ENCODE measurements around the gene PLEKHA6.

PLEKHA6 gene

GRCh38 chr1:204363335-204364114 is 3.8 kb upstream of the PLEKHA6 start:
- no peaks in the 10 kb centered on the region for H3K9me3 ChIP-seq (ENCODE audit: severe bottlenecking)
- DNase-seq (ENCODE audit: low spot score) (no peak), ATAC-seq (ENCODE audit: low read depth) (peak; percentile 63)
- peak overlapping the region; percentile 15 for H3K4me3 ChIP-seq (ENCODE audit: severe bottlenecking)
- TF ChIP-seq, protein P1, sequence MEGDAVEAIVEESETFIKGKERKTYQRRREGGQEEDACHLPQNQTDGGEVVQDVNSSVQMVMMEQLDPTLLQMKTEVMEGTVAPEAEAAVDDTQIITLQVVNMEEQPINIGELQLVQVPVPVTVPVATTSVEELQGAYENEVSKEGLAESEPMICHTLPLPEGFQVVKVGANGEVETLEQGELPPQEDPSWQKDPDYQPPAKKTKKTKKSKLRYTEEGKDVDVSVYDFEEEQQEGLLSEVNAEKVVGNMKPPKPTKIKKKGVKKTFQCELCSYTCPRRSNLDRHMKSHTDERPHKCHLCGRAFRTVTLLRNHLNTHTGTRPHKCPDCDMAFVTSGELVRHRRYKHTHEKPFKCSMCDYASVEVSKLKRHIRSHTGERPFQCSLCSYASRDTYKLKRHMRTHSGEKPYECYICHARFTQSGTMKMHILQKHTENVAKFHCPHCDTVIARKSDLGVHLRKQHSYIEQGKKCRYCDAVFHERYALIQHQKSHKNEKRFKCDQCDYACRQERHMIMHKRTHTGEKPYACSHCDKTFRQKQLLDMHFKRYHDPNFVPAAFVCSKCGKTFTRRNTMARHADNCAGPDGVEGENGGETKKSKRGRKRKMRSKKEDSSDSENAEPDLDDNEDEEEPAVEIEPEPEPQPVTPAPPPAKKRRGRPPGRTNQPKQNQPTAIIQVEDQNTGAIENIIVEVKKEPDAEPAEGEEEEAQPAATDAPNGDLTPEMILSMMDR (IDR thresholded peaks at IDR 0.05; ENCODE audit: poor library complexity, severe bottlenecking): peak; percentile 96
- H3K36me3 ChIP-seq (ENCODE audit: low read depth): no peaks in the 10 kb centered on the region
- no peak overlapping the region for H3K27ac ChIP-seq (ENCODE audit: poor library complexity, severe bottlenecking)
- H3K4me1 ChIP-seq (ENCODE audit: insufficient read depth, poor library complexity, severe bottlenecking): no peaks in the 10 kb centered on the region
- H3K27me3 ChIP-seq (ENCODE audit: insufficient read depth, poor library complexity, severe bottlenecking): no peaks in the 10 kb centered on the region

- Histone ChIP-seq H3K4me1 (ENCODE audit: insufficient read depth, poor library complexity, severe bottlenecking) (no peaks in the 10 kb centered on the region), H3K36me3 (ENCODE audit: low read depth) (no peaks in the 10 kb centered on the region), H3K9me3 (ENCODE audit: severe bottlenecking) (no peaks in the 10 kb centered on the region), H3K4me3 (ENCODE audit: severe bottlenecking) (no peak overlapping the region), H3K27ac (ENCODE audit: poor library complexity, severe bottlenecking) (no peak overlapping the region), H3K27me3 (ENCODE audit: insufficient read depth, poor library complexity, severe bottlenecking) (no peaks in the 10 kb centered on the region)
- TF ChIP-seq, protein P1 (IDR thresholded peaks at IDR 0.05; ENCODE audit: poor library complexity, severe bottlenecking): no peak
- no peak for ATAC-seq (ENCODE audit: low read depth)
- DNase-seq (ENCODE audit: low spot score): no peak
Measured at GRCh38 chr1:204362984-204363334, 3.2 kb upstream of the PLEKHA6 start.

- H3K4me3 ChIP-seq (ENCODE audit: severe bottlenecking): no peak overlapping the region
- ATAC-seq (ENCODE audit: low read depth) (no peak), DNase-seq (ENCODE audit: low spot score) (no peak)
- no peaks in the 10 kb centered on the region for H3K9me3 ChIP-seq (ENCODE audit: severe bottlenecking)
- no peaks in the 10 kb centered on the region for H3K27me3 ChIP-seq (ENCODE audit: insufficient read depth, poor library complexity, severe bottlenecking)
- H3K36me3 ChIP-seq (ENCODE audit: low read depth): no peaks in the 10 kb centered on the region
- H3K4me1 ChIP-seq (ENCODE audit: insufficient read depth, poor library complexity, severe bottlenecking): no peaks in the 10 kb centered on the region
- H3K27ac ChIP-seq (ENCODE audit: poor library complexity, severe bottlenecking): no peak overlapping the region
- TF ChIP-seq, protein P1 (IDR thresholded peaks at IDR 0.05; ENCODE audit: poor library complexity, severe bottlenecking): no peak
Measured at GRCh38 chr1:204361781-204362180, 2.1 kb upstream of the PLEKHA6 start.

DNA sequence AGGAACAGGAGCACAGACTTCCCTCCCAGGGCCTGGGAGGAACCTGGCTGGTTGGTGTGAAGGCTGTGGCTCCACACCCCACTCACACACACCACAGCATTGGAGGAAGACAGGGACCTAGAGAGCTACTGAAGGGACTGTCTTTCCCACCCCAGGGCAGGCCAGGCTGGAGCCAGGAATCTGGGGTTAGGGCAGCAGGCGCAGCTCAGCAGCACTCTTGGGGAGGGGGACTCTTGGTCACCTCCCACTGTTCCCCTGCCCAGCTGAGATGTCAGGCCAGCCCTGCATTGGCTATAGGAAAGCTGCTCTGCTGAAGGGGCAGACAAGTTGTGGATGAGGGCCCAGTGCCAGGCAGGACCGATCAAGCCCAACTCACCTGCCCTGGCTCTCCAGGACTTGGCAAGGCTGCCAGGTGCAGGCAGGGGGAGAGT is 1.6 kb upstream of the PLEKHA6 start:
- TF ChIP-seq, protein P1 (IDR thresholded peaks at IDR 0.05; ENCODE audit: poor library complexity, severe bottlenecking): no peak
- Histone ChIP-seq H3K27me3 (ENCODE audit: insufficient read depth, poor library complexity, severe bottlenecking) (no peaks in the 10 kb centered on the region), H3K27ac (ENCODE audit: poor library complexity, severe bottlenecking) (no peak overlapping the region), H3K4me1 (ENCODE audit: insufficient read depth, poor library complexity, severe bottlenecking) (no peaks in the 10 kb centered on the region), H3K9me3 (ENCODE audit: severe bottlenecking) (no peaks in the 10 kb centered on the region), H3K36me3 (ENCODE audit: low read depth) (no peaks in the 10 kb centered on the region), H3K4me3 (ENCODE audit: severe bottlenecking) (no peak overlapping the region)
- no peak for ATAC-seq (ENCODE audit: low read depth)
- DNase-seq (ENCODE audit: low spot score): no peak

DNA sequence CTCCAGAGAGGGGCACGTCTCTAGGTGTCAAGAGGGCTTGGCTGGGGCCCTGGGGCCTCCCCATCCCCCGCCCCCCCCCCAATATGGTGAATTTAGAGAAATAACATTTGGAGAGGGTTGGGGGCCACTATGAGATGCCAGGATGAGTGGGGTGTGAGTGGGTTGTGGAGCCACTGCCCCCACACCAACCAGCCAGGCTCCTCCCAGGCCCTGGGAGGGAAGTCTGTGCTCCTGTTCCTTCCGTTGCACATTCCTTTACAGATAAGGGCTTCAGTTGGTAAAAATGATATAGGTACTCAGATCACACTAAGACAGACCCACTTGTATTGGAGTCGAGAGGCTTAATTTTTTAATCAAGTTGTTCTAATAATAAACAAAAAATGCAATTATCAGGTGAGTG is 585 bp upstream of the PLEKHA6 start:
- Histone ChIP-seq H3K4me3 (ENCODE audit: severe bottlenecking) (no peak overlapping the region), H3K27me3 (ENCODE audit: insufficient read depth, poor library complexity, severe bottlenecking) (no peaks in the 10 kb centered on the region), H3K9me3 (ENCODE audit: severe bottlenecking) (no peaks in the 10 kb centered on the region), H3K36me3 (ENCODE audit: low read depth) (no peaks in the 10 kb centered on the region), H3K27ac (ENCODE audit: poor library complexity, severe bottlenecking) (no peak overlapping the region), H3K4me1 (ENCODE audit: insufficient read depth, poor library complexity, severe bottlenecking) (no peaks in the 10 kb centered on the region)
- TF ChIP-seq, protein P1 (IDR thresholded peaks at IDR 0.05; ENCODE audit: poor library complexity, severe bottlenecking): peak; percentile 15
- DNase-seq (ENCODE audit: low spot score): no peak
- ATAC-seq (ENCODE audit: low read depth): no peak
